HG02610 (cell line): ENCODE data around the gene CHN1.

ENCODE experiments used
- ATAC-seq: cut with Tn5 transposase; IDR thresholded peaks from one replicate; pipeline ENCODE4 v1.9.1; 2021; ENCODE audit warnings: mild to moderate bottlenecking, moderate library complexity; ENCODE audit not compliant: unreplicated experiment

CHN1 gene

DNA sequence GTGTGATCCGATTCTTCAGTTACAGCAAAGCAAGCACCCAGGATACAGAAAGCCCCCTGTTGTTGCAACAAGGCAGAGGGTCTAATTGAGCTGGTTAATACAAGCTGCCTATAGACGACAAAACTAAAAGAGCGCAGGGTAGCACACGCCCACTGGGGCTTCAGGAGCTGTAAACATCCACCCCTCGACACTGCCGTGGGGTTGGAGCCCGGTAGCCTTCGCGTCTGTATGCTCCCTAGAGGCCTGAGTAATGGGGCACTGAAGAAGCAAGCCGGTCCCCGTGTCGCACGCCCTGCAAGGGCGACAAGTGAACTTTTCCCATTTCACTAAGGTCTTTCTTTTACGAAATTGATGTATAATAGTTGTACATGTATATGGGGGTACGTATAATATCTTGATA, 216.2 kb downstream of the CHN1 start:
- ATAC-seq = no peak

DNA sequence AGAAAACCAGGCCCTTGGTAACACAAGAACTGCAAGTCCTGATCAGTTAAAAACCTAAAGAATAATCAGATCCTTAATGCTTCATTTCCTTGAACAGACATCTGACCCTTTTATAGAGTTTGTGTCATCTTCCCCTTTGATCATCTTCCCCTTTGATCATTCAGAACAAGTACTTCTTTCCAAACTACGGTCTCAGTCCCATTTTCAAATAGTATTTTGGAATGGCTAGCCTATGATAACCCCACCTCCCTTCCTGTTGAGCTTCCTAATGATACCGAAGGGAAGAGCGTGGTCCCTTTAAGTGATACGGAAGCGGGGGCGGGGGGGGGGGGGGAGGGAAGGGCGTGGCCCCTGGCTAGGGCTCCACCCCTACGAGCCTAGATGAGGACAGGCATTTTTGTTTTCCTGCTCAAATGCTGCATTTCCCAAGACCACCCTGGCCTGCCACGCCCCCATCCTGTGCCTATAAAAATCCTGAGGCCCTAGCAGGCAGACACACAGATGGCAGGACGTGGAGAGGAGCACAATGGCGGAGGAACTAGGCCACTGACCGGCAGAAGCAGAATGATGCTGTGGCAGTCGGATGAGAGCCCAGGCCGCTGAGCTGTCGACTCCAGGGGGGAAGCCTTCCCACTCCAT, 216.8 kb downstream of the CHN1 start:
- ATAC-seq = no peak

DNA sequence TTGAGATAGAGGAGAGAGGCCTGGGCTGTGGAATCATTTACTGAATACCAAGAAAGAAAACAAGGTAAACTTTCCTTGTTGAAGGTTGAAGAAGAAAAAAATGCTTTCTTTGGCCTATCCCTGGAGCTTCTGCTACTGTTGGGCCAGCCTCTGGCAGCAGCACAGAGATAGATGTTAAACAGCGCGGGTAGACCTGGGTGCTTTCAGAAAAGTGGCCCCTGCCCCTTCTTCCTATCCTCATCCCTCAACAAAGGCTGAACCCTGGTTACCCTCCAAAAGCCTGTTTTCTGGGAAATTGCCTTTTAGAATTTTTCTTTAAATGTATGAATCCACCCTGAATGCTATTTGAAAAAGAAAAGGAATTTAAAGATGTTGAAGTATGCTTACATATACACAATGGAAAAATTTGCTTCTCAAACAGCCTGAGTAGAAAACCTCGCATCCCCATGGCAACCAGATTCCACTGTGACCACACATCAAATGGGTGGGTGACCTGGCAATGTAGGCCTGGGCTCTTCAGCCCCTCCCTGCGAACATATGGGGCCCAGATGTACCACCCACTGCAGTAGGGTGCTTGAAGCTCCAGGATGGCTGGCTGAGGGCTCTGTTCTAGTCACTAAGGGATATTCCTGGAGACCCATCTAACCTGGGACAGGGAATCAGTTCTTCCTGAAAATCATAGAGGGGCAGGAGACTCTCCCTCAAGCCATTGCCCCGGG, 217.5 kb downstream of the CHN1 start:
- ATAC-seq = no peak

DNA sequence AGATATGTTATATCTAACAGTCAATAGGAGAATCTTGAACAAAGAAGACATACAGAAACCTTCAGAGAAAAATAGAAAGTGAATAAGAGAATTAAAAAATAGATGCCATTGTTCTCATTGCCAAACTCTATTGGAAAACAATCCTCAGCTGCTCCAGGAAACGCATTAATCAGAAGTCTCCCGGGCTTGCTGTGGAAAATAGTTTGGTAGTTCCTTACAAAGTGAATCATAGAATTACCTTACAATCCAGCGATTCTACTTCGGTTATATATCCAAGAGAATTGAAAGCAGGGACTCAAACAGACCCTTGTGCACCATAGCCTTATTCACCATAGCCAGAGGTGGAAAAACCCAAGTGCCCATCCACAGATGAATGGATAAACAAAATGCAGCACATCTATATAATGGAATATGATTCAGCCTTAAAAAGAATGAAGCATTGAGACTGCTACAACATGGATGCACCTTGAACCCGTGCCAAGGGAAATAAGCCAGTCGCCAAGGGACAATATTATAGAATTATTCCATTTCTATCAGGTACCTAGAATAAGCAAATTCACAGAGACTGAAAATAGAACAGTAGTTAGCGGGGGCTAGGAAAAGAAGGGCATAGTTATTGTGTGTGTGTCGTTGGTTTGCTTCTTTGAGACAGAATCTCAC, 219.0 kb downstream of the CHN1 start:
- ATAC-seq = no peak

DNA sequence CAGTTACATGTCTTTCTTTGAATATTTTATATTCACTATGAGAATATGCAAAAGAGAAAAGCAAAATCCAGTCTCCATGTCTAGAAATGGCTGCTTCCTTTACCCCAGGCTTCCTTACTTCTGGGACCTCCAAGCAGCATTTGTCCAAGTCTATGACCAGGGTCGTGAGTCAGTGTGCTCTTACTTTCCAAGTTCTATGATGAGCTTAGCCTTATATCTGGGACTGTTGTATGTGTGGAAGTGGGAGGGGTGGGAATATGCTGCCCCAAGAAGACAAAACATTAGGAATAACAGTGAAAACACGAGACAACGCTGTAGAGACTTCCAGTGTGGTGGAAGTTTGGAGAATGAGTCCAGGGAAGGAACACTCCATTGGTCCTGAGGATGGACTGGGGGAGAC, 219.7 kb downstream of the CHN1 start:
- no peak for ATAC-seq

DNA sequence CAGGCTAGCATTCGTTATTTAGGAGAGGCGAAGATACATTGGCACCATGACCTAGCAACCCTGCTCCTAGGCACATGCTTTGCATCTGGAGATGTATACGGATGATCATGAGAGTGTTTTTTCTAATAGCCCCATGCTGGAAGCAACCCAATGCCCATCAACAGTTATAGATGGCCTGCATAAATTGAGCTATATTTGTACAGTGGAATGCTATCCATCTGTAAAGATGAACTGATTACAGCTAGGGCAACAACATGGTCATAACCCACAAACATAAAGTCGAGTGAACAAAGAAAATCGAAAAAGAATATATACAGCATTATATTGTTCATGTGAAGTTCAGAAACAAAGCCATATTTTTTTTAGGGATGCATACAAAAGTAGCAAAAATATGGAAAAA, 220.3 kb downstream of the CHN1 start:
- no peak for ATAC-seq

DNA sequence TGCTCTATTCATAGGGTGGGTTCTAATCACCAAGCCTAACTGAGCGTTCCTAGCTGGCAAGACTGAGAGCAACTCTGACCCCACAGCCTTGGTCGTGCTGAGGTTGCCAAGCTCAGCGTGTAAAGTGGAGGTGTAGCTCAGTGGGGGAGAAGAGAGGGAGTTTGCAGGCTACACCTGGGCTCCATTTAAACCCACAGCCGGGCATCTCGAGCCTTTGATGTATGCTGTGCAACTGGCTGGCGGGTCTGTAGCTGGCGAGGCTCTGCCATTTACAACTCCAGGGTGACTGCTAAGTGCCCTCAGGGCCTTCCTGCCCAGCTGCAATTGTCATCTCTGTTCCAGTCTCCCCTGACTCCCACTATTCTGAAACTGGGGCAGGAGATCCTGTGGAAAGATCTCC, 220.9 kb downstream of the CHN1 start:
- ATAC-seq = no peak

DNA sequence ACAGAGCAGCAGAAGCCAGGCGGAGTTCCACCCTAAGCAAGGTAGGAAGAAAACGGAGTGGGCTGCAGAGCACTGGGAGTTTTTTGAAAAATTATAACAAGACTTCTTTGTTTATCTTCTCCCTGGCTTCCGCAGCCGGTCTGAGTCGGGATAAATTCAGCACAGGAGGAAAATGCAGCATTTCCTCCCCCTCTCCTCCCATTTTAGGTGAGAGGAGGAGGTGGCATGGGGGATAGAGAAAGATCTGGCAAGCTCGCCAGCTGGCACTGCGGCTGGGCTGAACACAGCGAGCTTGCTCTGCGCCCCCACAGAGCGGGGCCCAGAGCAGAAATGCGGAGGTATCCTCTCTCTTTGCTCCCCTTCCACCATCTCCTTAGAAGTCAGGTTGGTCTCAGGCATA, 223.2 kb downstream of the CHN1 start:
- ATAC-seq = no peak

DNA sequence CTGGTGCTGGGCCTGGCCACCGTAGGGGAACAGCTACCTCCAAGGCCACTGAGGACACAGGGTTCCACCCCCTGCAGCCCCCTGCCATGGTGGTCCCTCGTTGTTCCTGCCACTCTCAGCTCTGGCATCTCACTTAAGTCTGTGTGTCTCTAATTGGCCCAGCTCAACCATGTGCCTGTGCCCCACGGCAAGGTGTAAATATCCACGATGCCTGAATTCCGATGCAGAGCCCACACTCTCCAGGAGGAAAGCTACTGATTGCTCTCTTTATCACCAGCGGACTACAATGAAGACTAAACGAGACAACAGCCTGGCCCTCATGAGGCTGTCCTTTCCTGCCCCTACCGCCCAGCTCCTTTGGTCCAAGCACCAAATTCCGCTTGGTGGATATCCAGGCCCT, 223.9 kb downstream of the CHN1 start:
- no peak for ATAC-seq

DNA sequence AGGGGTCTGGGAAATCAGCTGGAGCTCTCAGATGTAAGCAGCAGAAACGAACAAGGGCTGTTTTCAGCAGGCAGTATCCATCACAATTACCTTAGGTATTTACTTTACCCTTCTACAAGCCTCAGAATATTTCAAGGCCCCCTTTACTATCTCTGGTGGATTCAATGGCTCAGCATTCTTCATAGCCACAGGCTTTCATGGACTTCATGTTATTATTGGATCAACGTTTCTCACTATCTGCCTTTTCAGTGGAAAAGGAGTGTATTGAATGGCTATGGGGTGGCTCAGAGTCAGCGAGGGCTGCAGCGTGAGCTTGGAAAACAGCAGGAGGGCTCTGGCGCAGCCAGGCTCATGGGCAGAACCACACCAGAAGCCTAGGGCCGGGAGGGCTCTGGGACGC, 224.3 kb downstream of the CHN1 start:
- no peak for ATAC-seq

DNA sequence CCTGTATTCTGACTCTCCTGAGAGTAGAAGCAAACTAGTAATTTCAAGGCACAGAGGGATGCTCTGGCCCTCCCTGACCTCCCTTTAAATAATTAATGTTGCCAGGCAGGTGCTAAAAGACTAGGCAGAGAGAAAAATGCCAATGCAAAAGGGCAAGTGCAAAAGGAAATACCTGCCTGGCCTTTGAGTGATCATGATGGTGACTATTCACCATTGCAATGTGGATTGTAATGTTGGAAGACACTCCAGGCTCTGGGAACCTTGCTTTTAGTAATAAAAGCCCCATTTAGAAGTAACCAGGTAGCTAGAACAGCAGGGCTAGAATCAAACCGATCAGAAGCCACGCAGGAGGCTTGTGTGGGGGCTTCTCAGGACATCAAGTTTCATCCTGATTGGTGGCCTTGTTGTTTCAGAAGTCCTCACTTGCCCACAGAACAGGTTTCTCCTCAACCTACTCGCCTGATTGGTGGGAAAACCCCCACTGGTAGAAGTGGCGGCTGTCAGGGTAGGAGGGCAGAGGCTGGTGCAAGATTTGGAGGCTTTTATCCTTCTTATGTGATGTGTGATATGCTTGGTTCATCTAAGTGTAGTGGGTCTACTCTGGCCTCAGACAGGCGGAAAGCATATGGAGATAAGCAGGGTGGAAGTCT, 224.9 kb downstream of the CHN1 start:
- ATAC-seq = no peak

DNA sequence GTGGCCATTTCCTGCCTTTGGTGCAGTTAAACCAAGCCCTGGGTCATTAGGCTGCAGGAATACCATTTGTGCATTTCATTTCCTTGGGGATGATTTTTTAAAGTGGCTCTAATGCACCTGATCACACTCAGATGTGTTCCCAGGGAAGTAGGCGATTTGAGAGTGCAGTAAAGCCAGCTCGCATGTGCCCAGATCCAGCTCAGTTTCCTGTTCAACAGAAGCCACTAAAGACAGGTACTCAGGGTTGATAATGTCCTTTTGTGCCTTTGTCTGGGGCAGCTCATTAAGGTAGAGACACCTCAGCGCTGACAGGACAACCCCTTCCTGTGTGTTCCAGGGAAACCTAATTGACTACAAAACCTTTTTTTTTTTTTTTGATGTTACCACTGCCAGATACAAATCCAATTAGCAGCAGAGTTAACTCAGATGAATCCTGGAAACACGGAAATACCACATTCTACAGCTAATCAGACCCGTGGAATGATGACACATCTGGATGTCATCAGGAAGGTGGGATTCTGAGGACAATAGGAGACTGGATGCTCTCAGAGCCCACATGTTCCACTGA, 225.7 kb downstream of the CHN1 start:
- ATAC-seq = no peak

DNA sequence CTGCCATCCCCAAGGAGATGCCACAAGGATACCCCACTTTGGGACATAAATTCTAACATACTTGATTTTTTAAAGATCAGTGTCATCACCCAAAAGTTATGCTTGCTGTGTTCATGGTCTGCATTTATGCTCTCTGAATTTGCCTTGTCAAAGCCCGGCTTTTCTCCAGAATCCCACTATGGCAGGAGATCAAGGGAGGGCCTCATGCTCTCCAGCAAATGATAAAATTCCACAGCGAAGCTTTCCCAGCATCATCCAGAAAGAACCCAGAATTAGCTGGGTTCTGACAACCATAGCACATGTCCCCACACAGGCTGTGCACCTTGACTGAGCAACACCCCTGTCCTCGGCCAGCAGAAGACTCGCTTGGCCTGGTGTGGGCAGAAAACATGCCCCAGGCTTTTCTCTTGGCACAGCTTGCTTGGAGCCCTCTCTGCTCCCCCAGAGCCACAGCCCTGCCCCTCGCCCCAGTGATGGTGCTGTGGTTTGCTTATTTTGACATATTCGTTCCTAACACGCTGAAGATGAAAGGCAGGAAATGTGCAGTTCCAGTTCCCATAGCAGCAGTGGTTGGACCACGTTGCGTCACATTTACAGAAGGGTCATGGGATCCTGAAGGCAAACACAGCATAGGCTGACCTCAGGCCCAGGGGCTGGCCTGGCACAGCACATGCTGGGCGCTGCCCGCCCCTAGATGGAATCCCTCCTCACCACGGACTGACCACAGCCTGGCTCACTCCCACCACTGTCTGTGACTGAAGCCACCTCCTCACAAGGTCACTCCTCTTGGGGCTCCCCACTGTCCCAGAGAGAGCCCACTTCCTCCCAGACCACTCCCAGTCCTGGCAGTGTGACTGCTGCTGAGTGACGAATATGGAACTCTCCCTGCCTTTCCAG, 226.8 kb downstream of the CHN1 start:
- peak; percentile 85 for ATAC-seq

DNA sequence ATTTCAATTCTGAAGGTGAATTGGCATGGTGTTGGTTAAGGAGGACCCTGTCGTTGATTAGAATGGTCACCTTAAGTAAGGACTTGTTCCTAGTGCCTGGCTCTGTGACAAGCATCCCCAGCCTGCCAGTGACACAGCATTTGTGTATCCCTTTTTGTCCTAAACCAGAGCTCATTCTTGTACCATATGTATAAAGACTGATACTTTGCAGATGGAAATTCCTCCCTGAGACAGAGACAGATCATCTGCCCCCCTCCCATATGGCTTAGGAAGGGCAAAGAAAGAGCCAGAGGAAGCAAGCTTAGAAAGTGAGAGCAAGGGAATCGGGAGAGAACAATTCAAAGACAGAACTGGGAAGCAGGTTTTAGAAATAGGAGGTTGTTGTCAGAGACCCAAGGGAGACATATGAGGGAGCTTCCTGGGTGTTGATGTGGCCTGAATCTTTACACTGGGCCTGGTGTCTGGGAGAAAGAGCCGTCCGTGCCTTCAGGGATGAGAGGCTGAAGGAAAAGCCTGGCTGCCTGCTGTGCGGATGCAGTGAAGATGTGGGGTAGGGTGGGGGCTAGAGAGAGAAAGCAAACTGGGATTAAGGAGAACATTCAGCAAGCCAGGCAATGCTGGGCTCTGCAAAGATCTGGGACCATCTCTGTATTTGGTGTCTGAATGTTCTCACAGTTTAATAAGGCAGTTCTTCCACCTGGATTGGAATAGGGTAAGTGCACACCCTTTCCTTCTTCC, 227.7 kb downstream of the CHN1 start:
- no peak for ATAC-seq

DNA sequence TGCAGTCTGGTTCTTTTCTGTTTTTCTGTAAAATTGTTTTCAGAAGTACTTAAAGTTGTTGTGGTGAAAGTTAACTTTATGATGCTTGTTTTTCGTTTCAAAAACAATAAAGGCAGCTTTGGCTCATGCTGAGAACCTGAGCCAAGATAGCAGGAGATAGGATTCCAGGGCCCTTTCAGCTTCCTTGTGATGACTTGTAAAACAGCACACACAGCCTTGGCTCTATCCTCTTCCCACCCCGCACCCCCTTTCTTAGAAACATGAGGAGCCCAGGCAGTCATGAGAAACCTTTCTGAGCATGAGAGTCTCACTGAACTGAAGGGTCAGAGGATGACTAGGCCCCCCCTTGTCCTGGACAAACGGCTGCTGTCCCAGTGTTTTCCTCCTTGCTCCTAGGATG, 228.5 kb downstream of the CHN1 start:
- no peak for ATAC-seq

DNA sequence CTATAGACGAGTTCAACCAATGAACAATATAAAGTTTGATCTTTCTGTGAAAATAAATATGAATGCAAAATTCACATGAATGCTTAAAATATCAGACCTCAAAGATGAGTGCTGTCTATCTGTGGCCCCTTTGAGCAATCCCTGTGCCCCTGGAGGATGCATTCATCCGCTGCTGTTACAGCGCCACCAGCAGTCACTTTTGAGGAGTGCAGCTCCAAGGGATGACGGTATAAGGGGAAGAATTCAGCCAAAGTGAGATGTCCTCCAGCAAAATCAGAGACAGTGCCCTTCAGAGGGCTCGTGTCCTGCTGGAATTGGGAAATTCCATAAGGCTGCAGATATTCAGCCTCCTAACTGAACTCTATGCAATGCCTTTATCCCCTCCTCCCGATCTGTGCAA, 229.0 kb downstream of the CHN1 start:
- ATAC-seq = no peak

DNA sequence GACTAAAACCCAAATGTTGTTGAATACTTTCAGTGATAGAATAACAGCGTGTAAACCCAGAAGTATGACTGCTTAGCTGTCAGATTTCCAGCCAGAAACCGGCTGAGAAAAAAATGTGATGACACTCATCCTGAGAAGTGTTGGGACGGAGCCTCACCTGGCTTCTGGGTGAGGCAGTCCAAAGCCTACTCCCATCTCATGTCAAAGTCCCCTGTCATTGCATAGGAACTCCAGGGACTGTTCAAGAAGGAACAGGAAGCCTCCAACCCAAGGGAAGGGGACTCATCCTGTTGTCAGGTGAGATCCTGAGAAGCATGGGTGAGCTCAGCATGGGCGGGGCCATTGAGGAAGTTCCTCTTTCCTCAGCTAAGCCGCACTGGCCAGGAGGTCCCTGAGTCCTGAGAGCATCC, 229.6 kb downstream of the CHN1 start:
- no peak for ATAC-seq

DNA sequence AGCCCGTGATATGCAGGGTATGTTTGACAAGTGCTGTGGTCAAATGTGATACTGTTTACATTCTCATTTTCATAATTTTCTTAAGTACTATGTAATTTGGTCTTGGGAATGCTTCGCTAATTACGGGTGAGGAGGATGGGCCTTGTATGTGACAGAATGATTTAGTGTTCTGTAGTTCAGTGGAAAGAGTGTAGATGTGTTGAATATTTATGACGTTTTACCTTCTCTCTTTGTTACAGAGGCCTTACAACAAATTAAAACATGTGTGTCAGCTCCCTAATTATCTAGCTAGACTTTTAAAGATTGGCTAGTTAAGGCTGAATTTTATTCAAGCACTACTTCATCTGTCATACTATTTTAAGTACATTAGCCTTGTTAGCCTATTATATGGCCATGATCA, 230.3 kb downstream of the CHN1 start:
- ATAC-seq = no peak

DNA sequence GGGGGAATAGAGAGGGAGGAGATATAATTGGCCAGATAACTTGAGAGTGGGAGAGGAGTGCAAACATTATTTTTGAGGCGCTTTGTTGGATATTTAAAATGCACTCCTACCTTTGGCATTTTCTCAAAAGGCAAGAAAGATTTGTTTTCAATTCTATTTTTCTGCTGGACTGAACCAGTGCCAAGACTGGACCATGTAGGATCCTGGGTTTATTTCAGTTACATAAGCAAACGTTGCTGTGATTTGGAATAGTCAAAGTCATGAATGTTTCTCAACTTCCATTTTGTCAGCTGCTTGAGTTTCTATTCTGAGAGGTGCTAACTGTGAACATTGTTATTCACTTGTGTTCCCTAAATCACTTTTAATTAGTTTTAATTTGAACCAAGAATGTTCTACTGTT, 232.0 kb downstream of the CHN1 start:
- ATAC-seq = no peak

DNA sequence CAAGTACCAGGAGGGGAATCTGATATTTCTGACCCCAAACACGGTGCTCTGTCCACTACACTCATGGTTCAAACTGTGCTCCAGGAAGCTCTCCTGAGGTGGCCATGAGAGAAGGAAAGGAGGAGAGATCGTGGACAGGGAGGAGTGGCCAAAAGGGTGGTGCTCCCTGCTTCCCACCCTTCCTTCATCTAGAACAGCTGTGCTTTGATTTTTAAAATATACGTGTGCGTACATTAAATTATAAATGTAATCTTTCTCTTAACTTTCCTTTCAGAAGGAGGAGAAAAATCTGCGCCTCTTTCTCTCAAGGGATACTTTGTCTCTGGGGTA, 232.7 kb downstream of the CHN1 start:
- ATAC-seq = no peak
